HS-27A (cell line): ENCODE results near the gene PKP2.

Experiments
- DNase-seq: peaks from one replicate; pipeline ENCODE4 v3.0.0-alpha.2; 2012; ENCODE audit warnings: low read depth, missing footprints

Gene PKP2

DNA sequence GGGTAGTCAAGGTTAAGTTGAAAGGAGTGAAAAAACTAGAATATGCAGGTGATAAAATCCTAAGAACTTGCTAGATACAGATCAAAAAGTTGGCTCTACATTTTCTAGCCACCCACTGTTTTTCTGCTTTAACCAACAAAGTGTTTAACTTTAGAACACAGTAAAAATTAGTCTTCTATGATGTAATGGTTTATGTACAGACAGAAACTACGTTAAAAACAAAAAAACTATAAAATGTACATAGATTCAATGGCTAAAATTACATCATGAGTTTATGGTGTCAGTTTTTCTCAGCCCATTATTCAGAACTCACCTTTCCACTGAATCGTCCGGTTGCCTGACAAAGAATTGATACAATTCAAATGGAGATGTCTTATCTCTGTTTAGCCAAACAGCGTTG is 143.0 kb downstream of the PKP2 start:
- no peak for DNase-seq

DNA sequence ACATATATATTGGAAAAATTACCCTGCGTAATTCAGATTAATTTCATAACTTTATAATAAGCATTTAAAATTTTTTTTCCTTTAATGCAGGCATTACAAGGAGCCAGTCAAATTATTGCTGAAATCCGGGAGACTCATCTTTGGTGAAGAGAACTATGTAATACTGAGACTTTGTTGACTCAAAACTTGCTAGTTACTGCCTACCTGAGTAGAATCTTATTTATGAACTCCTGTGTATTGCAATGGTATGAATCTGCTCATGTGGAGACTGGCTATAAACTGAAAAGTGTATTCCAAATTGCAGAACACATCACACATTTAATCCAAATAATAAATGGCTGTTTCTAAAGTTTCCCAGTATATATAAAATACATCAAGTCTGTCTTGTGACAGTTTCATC is 153.3 kb downstream of the PKP2 start:
- DNase-seq, result no peak

DNA sequence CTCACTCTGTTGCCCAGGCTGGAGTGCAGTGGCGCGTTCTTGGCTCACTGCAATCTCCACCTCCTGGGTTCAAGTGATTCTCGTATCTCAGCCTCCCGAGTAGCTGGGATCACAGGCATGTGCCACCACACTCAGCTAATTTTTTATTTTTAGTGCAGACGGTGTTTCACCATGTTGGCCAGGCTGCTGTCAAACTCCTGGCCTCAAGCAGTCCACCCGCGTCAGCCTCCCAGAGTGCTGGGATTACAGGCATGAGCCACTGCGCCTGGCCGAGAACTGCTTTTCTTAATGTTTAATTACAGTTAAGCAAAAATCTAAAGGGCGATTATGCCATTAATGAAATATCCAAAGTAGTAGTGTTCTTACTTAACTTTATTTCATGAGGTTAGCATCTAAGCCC is 154.4 kb downstream of the PKP2 start:
- DNase-seq, result no peak
